HCT116 (cell line): ENCODE data around the gene LSM14A.

ENCODE experiments used
- ELF1 ChIP-seq: IDR thresholded peaks from 2 replicates; pipeline ENCODE4 v1.6.1; 2012; ENCODE audit warnings: low read depth, borderline replicate concordance
- POLR2A ChIP-seq: IDR thresholded peaks from 2 replicates; pipeline ENCODE4 v1.7.0; 2011; ENCODE audit warnings: borderline replicate concordance; ENCODE audit not compliant: insufficient read depth, insufficient read length; ENCODE audit errors: extremely low read depth
- POLR2AphosphoS5 ChIP-seq: IDR thresholded peaks from 2 replicates; pipeline ENCODE4 v1.6.1; 2011; ENCODE audit warnings: mild to moderate bottlenecking, low read depth, low read length, moderate library complexity
- RAD21 ChIP-seq: IDR thresholded peaks from 2 replicates; pipeline ENCODE4 v1.6.1; 2012; ENCODE audit warnings: low read depth, mild to moderate bottlenecking
- SP1 ChIP-seq: IDR thresholded peaks from 2 replicates; pipeline ENCODE4 v1.6.1; 2012; ENCODE audit warnings: low read depth
- ZFX ChIP-seq: fragments of 450-650 bp; IDR thresholded peaks from 2 replicates; pipeline ENCODE4 v1.6.1; 2017
- TF ChIP-seq, protein P1 (sequence below), 3 experiments: fragments of 200-600 bp in 1 of 3; sonication (generic) in 1 of 3; IDR thresholded peaks in 2 of 3; conservative IDR thresholded peaks in 1 of 3; 2 replicates each; pipeline ENCODE4 v1.5.1; 2012 to 2017; ENCODE audit warnings: low read depth in 2 of 3, low read length in 2 of 3, antibody characterized with exemption in 1 of 3, borderline replicate concordance in 1 of 3, control low read depth in 1 of 3, mild to moderate bottlenecking in 1 of 3, mixed read lengths in 1 of 3, mixed run types in 1 of 3, moderate library complexity in 1 of 3; ENCODE audit not compliant: insufficient read depth in 1 of 3
- TF ChIP-seq, protein P2 (sequence below): IDR thresholded peaks from 2 replicates; pipeline ENCODE4 v1.6.1; 2012; ENCODE audit warnings: low read depth

DNA sequence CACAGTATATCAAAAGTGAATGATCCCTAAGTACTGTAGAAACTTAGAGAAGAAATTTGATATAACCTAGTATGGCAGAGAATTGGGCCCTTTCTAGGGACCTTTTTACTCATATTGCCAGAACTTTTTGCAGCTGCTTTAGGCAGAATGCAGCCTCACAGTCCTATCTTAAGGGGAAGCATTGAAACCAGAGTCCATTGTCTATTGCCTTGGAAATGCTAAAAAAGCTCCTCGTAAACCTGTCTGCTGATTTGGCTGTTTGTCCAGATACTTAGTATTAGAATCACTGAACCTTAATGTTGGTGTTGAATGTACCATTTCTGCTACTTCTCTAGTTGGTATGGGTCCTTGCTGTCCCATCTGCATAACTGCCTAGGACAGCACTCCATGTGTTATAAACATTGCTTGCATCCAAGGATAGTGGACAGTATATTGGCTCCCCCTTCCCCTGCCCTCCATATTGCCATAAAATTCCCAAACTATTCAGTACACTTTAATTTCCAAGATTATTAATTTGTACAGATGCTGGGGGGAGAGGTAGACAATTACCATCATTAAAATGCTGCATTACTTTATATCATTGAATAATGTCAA, 36.1 kb downstream of the LSM14A start:
- TF ChIP-seq ELF1 (no peak), RAD21 (no peak), ZFX (no peak), POLR2A (no peak), POLR2AphosphoS5 (no peak), SP1 (no peak)
- TF ChIP-seq, protein P1, sequence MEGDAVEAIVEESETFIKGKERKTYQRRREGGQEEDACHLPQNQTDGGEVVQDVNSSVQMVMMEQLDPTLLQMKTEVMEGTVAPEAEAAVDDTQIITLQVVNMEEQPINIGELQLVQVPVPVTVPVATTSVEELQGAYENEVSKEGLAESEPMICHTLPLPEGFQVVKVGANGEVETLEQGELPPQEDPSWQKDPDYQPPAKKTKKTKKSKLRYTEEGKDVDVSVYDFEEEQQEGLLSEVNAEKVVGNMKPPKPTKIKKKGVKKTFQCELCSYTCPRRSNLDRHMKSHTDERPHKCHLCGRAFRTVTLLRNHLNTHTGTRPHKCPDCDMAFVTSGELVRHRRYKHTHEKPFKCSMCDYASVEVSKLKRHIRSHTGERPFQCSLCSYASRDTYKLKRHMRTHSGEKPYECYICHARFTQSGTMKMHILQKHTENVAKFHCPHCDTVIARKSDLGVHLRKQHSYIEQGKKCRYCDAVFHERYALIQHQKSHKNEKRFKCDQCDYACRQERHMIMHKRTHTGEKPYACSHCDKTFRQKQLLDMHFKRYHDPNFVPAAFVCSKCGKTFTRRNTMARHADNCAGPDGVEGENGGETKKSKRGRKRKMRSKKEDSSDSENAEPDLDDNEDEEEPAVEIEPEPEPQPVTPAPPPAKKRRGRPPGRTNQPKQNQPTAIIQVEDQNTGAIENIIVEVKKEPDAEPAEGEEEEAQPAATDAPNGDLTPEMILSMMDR (IDR thresholded peaks at IDR 0.05 in 2 of 3, conservative IDR thresholded peaks at IDR 0.05 in 1 of 3; ENCODE audit: borderline replicate concordance in 1 of 3, insufficient read depth in 1 of 3, low read depth in 2 of 3, low read length in 2 of 3): no peak
- TF ChIP-seq, protein P2, sequence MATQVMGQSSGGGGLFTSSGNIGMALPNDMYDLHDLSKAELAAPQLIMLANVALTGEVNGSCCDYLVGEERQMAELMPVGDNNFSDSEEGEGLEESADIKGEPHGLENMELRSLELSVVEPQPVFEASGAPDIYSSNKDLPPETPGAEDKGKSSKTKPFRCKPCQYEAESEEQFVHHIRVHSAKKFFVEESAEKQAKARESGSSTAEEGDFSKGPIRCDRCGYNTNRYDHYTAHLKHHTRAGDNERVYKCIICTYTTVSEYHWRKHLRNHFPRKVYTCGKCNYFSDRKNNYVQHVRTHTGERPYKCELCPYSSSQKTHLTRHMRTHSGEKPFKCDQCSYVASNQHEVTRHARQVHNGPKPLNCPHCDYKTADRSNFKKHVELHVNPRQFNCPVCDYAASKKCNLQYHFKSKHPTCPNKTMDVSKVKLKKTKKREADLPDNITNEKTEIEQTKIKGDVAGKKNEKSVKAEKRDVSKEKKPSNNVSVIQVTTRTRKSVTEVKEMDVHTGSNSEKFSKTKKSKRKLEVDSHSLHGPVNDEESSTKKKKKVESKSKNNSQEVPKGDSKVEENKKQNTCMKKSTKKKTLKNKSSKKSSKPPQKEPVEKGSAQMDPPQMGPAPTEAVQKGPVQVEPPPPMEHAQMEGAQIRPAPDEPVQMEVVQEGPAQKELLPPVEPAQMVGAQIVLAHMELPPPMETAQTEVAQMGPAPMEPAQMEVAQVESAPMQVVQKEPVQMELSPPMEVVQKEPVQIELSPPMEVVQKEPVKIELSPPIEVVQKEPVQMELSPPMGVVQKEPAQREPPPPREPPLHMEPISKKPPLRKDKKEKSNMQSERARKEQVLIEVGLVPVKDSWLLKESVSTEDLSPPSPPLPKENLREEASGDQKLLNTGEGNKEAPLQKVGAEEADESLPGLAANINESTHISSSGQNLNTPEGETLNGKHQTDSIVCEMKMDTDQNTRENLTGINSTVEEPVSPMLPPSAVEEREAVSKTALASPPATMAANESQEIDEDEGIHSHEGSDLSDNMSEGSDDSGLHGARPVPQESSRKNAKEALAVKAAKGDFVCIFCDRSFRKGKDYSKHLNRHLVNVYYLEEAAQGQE: no peak
